NCI-H2029 treated with DMSO at 0.1 percent for 48 hours (cell line): ENCODE measurements around the gene CEP128.
"Not testable (repeated sequence)": the region's sequence is repeated elsewhere in the genome, so short reads cannot be mapped to it uniquely, and the experiment has no call there.

Experiments used
- DNase-seq: peaks from one replicate; lab custom pipeline; 2025; lab: John Stamatoyannopoulos, UW

The CEP128 gene

DNA sequence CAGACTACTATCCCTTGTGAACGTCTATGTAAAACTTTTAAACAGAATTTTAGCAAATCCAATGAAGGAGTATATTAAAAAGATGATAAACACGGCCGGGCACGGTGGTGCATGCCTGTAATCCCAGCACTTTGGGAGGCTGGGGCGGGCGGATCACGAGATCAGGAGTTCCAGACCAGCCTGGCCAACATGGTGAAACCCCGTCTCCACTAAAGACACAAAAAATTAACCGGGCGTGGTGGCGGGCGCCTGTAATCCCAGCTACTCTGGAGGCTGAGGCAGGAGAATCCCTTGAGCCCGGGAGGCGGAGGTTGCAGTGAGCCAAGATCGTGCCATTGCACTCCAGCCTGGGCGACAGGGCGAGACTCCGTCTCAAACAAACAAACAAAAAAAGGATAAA, 11.7 kb upstream of the CEP128 start:
- not testable (repeated sequence) for DNase-seq

GRCh38 chr14:80951491-80951890, 10.0 kb upstream of the CEP128 start:
- DNase-seq = no peak

DNA sequence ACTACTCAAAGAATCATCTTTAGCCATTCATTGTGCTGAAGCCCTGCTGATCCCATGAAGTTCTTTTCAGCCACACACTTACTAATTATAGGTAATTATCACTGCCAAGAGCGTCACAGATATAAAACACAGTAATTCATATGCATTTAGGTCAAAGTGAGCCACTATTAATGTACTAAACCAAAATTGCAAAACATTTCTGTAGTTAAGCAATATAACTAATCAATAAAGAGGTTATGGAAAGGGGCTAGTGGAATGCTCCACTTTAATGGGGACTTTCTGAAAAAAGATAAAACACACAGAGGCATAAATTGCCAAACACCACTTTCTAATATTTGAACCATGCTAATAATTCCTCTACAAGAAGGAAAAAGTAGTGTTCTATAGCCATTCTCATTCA, 6.8 kb upstream of the CEP128 start:
- DNase-seq = no peak

DNA sequence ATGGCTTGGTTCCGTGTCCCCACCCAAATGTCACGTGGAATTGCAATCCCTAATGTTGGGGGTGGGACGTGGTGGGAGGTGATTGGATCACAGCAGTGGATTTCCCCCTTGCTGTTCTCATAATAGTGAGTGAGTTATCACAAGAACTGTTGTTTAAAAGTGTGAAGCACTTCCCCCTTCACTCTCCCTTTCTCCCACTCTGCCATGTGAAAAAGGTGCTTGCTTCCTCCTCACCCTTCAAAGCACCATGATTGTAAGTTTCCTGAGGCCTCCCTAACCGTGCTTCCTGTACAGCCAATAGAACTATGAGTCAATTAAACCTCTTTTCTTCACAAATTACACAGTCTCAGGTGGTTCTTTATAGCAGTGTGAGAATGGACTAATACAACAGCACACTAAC, 5.3 kb upstream of the CEP128 start:
- DNase-seq = no peak

DNA sequence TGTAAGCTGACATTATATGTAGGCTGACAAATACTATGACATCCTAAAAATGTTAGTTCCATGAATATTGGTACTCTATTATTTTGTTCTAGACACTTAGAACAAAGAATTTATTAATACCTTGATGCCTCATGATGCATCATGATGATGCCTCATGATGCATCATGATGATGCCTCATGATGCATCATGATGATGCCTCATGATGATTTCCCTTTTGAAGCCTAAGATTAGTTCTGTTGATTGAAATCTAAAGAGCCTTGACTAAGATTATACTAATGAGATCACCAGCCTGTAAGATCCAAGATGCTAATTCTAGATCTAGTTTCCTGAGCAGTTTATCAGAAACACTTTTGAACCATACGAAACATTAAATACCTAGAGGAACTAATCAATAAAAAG, 4.6 kb upstream of the CEP128 start:
- DNase-seq = no peak

DNA sequence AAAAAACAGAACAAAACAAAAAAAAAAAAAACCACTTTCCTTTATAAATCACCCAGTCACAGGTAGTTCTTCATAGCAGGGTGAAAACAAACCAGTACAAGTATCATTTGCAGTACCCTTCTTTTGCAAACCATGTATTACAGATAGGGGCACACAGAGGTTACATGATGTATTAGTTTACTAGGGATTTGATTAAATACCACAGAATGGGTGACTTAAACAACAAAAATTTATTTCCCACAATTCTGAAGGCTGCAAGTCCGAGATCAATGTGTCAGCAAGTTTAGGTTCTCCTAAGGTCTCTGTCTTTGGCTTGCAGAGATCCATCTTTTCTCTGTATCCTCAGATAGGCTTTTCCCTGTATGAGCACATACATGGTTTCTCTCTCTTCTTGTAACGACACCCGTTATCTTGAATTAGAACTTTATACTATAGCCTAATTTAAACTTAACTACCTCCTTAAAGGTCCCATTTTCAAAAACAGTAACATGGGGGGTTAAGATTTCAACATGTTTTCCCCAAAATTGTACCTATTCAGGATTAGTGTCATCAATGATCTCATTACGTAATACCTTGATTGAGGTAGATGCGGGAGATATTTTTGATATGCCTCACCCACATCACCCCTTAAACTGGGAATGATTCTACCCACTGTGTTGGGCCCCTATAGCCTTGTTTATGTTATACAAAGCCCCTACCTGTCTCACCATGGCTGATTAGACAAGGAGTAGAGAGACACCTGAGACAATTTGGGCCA, 3.5 kb upstream of the CEP128 start:
- no peak for DNase-seq

DNA sequence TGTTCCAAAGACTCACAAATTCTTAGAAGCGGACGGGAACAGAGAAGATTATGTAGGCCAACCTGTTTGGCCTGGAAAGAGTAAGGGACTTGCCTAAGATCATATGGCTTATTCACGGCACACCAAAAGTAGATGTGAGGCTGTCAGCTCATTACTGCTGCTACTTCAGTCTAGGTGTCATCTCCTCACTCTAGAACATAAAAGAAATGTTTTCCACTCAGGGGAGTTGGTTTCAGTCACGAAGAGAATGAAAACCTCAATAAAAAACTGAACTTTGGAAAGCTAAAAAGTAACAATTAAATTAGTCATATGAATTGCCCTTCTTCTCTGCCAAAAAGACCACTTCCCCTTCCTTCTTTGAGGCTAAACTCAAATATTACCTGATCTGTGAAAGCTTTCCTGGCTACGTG, 658 bp upstream of the CEP128 start:
- no peak for DNase-seq

DNA sequence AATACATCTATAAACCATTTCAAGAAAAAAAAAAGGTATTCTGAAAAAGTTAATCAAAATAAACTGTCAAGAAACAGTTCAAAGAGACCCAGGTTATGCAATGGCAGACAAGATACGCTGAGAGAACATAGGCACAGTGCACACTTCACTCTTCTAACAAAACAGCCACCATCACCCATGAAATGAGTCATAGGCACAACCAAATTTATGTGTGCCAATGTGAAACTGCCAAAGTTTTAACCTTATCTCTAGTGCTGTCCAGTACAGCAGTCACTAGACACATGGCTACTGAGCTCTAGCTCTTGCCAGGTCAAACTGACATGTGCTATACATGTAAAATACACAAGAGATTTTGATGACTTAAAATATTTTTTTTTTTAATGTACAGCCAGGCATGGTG, 1.4 kb downstream of the CEP128 start:
- DNase-seq = no peak

DNA sequence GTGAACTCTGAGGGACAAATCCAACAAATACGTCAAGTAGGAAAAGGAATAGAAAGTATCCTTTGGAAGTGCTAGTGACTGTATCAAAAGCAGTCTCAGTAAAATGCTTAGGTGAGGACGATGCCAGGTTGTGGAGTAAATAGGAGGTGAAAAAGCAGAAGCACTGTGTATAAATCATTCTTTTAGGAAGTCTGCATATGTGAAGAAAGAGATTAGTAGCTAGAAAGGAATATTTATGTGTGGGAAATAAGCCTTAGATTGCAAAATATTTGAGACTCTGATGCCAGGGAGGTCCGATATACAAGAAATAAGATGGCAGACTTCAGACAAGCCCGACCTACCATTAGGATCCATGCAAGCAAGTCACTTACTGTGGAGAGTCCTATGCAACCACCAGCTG, 7.9 kb downstream of the CEP128 start:
- no peak for DNase-seq

- DNase-seq = no peak
Observed at GRCh38 chr14:80933282-80933681, 8.3 kb downstream of the CEP128 start.

- no peak for DNase-seq
Observed at GRCh38 chr14:80930836-80931389, 10.6 kb downstream of the CEP128 start.

DNA sequence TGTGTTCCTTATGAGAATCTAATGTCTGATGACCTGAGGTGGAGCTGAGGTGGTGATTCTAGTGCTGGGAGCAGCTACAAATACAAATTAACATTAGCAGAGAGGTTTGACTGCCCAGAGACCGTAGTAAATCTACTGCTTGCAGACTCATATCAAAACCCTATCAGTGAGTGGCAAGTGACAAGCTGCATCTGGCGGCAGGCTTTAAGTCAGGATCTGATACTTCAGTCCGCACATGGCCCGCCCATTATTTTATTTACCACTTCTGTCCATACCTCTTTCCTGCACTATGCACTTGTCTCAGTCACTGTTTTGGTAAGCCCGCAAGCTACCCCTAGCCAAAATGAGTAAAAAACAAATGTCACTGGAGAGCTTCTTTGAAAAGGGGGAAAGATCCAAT, 11.4 kb downstream of the CEP128 start:
- no peak for DNase-seq

DNA sequence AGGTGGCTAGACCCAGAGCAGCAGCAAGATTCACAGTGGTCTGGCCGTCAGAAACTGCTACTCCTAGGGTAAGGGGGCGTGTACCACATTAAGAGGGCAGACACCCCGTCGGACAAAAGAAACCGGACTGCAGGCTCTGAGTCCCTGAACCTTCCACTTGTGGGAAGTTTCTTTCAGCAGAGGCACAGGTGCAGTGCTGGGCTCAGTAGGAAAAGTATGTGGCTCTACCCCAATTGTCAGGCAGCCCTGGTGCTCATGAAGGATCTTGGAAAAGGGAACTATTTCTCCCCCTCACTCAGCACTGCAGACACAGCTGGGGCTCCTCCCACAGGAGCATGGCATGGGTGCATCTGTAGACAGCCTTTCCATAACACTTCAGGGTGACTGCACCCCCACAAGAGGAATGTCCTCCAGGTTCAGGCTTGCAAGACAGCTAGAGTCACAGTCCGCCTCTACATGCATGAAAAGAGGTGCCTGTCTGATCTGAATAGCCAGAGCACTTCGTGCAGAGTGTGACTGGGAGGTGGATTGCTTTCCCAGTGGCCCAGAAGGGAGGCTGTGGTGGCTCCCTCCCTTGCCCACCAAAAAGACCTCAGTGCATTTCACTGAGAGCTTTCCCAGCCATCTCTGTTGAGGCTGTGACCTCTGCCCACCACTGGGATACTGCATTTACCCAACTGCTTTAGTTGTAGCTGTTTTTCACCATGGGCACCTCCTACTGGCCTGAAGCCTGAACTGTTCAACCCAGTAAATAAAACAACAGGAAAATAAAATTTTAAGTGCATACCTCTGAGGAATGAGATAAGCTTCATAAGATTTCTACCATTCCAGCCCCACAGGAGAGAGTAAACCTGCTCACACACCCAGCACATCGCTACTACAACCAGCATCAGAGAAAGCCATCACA, 14.2 kb downstream of the CEP128 start:
- no peak for DNase-seq

DNA sequence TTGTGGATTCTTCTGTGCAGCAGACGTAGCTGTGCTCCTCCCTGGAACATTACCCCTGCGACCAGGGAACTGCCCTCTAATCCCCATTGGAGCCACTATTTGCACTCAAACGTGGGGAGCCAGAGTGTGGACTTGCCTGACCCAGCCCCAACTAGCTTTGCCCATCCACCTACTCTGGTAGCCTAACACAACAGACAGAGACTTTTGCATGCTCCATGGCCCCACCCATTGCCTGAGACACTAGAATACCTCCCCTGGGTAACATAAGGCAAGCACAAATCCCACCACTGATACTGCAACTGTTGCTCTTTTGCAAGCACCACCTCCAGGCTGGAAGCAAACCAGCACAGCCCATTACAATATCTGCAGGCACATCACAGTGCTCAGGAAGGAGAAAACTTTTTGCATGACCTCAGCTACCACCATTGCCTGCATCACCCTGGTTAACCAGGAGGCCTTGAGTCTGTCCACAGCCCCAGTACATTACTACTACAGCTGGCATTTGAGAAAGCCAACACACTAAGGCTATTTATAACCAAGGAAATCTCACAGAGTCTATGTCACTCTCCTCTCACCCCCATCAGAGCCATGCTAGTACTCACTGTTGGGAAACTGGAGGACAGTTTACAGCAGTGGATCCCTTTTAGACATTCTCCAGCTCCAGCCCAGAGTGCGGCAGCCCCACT, 15.0 kb downstream of the CEP128 start:
- DNase-seq = no peak

- DNase-seq = no peak
Observed at GRCh38 chr14:80924365-80925103, 17.0 kb downstream of the CEP128 start.

DNA sequence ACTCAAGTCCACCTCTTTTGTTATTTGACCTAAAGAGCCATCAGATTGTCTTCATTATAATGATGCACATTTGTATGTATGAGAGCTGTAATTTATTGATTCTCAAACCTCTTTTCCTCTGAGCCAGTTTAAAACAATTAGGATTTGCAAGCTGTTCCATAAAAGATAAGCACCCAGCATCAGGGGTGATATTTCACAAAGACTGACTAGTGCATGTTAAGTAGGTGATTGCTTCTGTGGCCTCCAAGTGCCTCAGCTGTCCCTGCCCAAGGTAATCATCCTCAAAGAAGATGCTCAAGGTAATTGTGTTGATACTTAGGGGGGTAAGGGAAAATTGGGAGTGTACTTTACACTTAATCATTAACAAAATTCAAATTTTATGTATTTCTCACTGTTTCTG, 18.2 kb downstream of the CEP128 start:
- no peak for DNase-seq

DNA sequence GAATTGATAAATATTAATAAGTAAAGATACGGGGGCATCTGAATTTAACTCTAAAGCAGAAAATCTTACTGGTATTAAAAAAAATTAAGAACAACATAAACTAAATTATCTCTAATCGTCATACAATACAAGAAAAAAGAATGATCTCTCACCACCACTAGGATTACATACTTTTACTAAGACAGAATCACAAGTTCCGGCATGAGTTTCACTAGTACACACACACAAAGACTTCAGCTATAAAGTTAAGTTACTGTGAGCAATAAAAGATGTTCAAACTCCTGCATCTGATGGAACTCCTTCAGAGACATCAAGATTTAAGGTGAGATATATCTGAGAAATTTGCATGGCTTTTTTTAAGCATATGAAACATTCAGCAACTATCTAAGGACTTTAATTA, 21.9 kb downstream of the CEP128 start:
- no peak for DNase-seq

GRCh38 chr14:80912013-80912412, 29.5 kb downstream of the CEP128 start:
- DNase-seq = not testable (repeated sequence)

DNA sequence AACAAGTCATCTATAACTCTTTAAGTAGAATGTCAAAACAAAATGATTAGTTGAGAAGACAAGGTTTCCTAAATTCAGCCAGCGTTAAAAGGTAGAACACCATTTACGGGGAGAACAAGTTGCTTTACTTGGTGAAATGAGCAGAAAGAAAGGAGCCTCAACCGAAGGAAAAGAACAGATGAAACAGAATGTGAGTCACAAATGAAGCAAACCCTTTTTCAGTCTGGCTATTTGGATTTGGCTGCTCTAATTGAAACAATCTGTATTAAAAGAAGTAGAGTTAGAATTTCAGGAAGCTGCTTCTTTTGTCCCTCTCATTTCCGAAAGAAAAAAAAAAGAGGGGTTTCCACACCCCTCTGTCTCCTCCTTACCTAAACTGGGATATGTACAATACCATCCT, 34.6 kb downstream of the CEP128 start:
- no peak for DNase-seq

- no peak for DNase-seq
Observed at GRCh38 chr14:80906336-80906735, 35.2 kb downstream of the CEP128 start.

DNA sequence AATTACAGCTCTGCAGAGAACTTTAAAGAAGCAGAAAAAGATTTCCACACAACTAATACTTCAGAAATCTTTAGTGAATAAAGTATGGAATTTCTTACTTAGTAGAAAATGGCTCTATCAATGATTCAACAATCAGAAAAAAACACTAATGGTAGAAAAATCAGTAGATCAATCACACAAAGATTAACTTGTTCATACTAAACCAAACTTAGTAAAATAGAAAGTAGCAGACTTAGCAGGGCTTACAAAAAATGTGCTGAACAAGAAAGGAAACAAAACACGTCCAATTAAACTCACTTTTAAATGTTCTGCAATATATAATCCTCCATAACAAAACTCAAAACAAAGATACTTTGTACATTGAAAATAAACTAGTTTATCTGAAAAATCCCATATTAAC, 38.9 kb downstream of the CEP128 start:
- no peak for DNase-seq

GRCh38 chr14:80901822-80902221, 39.7 kb downstream of the CEP128 start:
- no peak for DNase-seq
